Measurements from ENCODE around the gene CDKN2AIP. TPM values are rescaled to one million over a fixed set of nuclear protein-coding genes. Genes with fewer than 3 reads are reported as not detected.

The CDKN2AIP gene
- 46.0 TPM for polyA plus RNA-seq (2013)

GRCh38 chr4:183444214-183445096 is at the start of gene CDKN2AIP:
Gene CDKN2AIP, plus strand, starts transcription at chr4:183444636. Its CDS starts 162 bp downstream, at chr4:183444798.
- CTCF ChIA-PET, result interaction anchor here (0.6 to 4.3 kb wide), 7 partner anchors 8 to 276 kb away, joined by 3 to 19 read pairs (median 4); no protein-coding TSS in a partner anchor

GRCh38 chr4:183395395-183395794 is 49.0 kb upstream of the CDKN2AIP start:
- ChIA-PET POLR2A (no interaction called here), CTCF (interaction anchor here (1.0 to 1.5 kb wide), 3 partner anchors 9 to 12 kb away, joined by 3 to 5 read pairs (median 3); no protein-coding TSS in a partner anchor)
- H3K9me3 ChIP-seq (ENCODE audit: control extremely low read depth in 1 of 5, control insufficient read depth in 4 of 5, insufficient read depth in 2 of 5, low read depth in 1 of 5, low read length in 4 of 5), result no peaks in the 10 kb centered on the region
- DNase-seq, result peak; percentile 69 to 90 (median 82)
- WGBS (ENCODE audit: insufficient coverage), result 0% methylated on average over 2 of the region's 5 CpGs
- no peaks in the 10 kb centered on the region for H3K36me3 ChIP-seq (ENCODE audit: control insufficient read depth in 4 of 4, insufficient read depth in 4 of 4, low read length in 3 of 4)
- H3K4me1 ChIP-seq (ENCODE audit: control extremely low read depth in 1 of 4, control insufficient read depth in 4 of 4, insufficient read depth in 4 of 4, low read length in 3 of 4), result peaks cover 9 to 71% (median 48%) of the 10 kb centered on the region in 4 experiments
- peak overlapping the region in 1 of 7 experiments; percentile 5 for H3K4me3 ChIP-seq (ENCODE audit: control insufficient read depth in 1 of 7, extremely low read depth in 1 of 7, insufficient read depth in 4 of 7, low read depth in 2 of 7, low read length in 6 of 7)
- H3K27me3 ChIP-seq (replicated peaks in 2 of 5; ENCODE audit: control insufficient read depth in 4 of 5, insufficient read depth in 5 of 5, low read length in 4 of 5), result no peaks in the 10 kb centered on the region
- no peak overlapping the region for H3K27ac ChIP-seq (ENCODE audit: insufficient read depth in 1 of 2, low read depth in 1 of 2, low read length in 2 of 2, poor library complexity in 1 of 2, severe bottlenecking in 2 of 2)

More at GRCh38 chr4:183444214-183445096, at the start of gene CDKN2AIP:
- peak within 1 kb of the TSS; percentile 89 to 96 for H3K27ac ChIP-seq (ENCODE audit: insufficient read depth in 1 of 2, low read depth in 1 of 2, low read length in 2 of 2, poor library complexity in 1 of 2, severe bottlenecking in 2 of 2)
- peak; percentile 95 to 98 (median 97) for DNase-seq
- 0% methylated on average over 84 of the region's 109 CpGs for WGBS (ENCODE audit: insufficient coverage)
- H3K4me3 ChIP-seq (ENCODE audit: control insufficient read depth in 1 of 7, extremely low read depth in 1 of 7, insufficient read depth in 4 of 7, low read depth in 2 of 7, low read length in 6 of 7), result peak within 1 kb of the TSS; percentile 72 to 95 (median 85)
- peaks cover 24 to 44% (median 33%) of the 10 kb centered on the region in 4 experiments for H3K4me1 ChIP-seq (ENCODE audit: control extremely low read depth in 1 of 4, control insufficient read depth in 4 of 4, insufficient read depth in 4 of 4, low read length in 3 of 4)
- no peaks in the 10 kb centered on the region for H3K27me3 ChIP-seq (replicated peaks in 2 of 5; ENCODE audit: control insufficient read depth in 4 of 5, insufficient read depth in 5 of 5, low read length in 4 of 5)
- H3K36me3 ChIP-seq (ENCODE audit: control insufficient read depth in 4 of 4, insufficient read depth in 4 of 4, low read length in 3 of 4), result peaks cover 11 to 37% (median 24%) of the 10 kb centered on the region in 4 experiments
- no peaks in the 10 kb centered on the region for H3K9me3 ChIP-seq (ENCODE audit: control extremely low read depth in 1 of 5, control insufficient read depth in 4 of 5, insufficient read depth in 2 of 5, low read depth in 1 of 5, low read length in 4 of 5)
- POLR2A ChIA-PET, result interaction anchor here (0.6 to 1.5 kb wide), 7 partner anchors 10 to 644 kb away, joined by 3 to 10 read pairs (median 3); no protein-coding TSS in a partner anchor

GRCh38 chr4:183396227-183396637 is 48.2 kb upstream of the CDKN2AIP start:
- no peaks in the 10 kb centered on the region for H3K27me3 ChIP-seq (replicated peaks in 2 of 5; ENCODE audit: control insufficient read depth in 4 of 5, insufficient read depth in 5 of 5, low read length in 4 of 5)
- H3K4me3 ChIP-seq (ENCODE audit: control insufficient read depth in 1 of 7, extremely low read depth in 1 of 7, insufficient read depth in 4 of 7, low read depth in 2 of 7, low read length in 6 of 7), result no peak overlapping the region
- H3K36me3 ChIP-seq (ENCODE audit: control insufficient read depth in 4 of 4, insufficient read depth in 4 of 4, low read length in 3 of 4), result no peaks in the 10 kb centered on the region
- ChIA-PET CTCF (interaction anchor here (1.0 to 1.5 kb wide), 3 partner anchors 10 to 13 kb away, joined by 3 to 5 read pairs (median 3); no protein-coding TSS in a partner anchor), POLR2A (no interaction called here)
- DNase-seq, result peak in 2 of 3 donors; percentile 52 to 69
- H3K27ac ChIP-seq (ENCODE audit: insufficient read depth in 1 of 2, low read depth in 1 of 2, low read length in 2 of 2, poor library complexity in 1 of 2, severe bottlenecking in 2 of 2), result no peak overlapping the region
- no peaks in the 10 kb centered on the region for H3K9me3 ChIP-seq (ENCODE audit: control extremely low read depth in 1 of 5, control insufficient read depth in 4 of 5, insufficient read depth in 2 of 5, low read depth in 1 of 5, low read length in 4 of 5)
- peaks cover 9 to 63% (median 44%) of the 10 kb centered on the region in 4 experiments for H3K4me1 ChIP-seq (ENCODE audit: control extremely low read depth in 1 of 4, control insufficient read depth in 4 of 4, insufficient read depth in 4 of 4, low read length in 3 of 4)

DNA sequence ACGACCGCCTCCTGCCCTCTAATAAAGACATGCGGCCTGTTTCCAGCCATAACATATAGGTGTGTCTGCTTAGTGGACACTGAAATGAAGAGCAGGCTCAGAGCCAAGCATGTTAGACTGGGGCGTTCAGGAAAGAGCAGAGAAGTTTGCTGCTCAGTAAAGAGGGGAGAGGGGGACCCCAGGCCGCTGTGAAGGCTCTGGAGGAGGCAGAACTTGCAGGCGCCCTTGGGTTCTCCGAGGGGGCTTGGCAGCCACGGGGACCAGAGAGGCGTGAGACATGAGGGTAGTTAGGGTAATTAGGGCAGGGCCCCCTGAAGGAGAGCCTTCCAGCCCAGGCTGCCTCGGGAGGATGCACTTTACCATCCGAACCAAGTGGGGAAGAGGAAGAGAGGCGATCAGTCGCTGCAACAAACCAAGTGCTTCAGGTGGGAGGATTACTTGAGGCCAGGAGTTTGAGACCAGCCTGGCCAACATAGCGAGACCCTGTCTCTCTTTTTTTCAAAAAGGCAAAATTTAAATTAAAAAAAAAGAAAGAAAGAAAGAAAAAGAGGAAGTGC is 46.6 kb upstream of the CDKN2AIP start:
- ChIA-PET CTCF (interaction anchor here (1.0 to 1.7 kb wide), 3 partner anchors 13 to 18 kb away, joined by 3 to 4 read pairs (median 3); no protein-coding TSS in a partner anchor), POLR2A (interaction anchor here (1.4 kb wide), 1 partner anchor 46 kb away, joined by 4 read pairs; the partner anchor contains the start of gene CDKN2AIP)
- DNase-seq, result no peak
- 90% methylated on average over 10 of the region's 14 CpGs for WGBS (ENCODE audit: insufficient coverage)
- H3K4me3 ChIP-seq (ENCODE audit: control insufficient read depth in 1 of 7, extremely low read depth in 1 of 7, insufficient read depth in 4 of 7, low read depth in 2 of 7, low read length in 6 of 7), result peak overlapping the region in 4 of 7 experiments; percentile 54 to 74 (median 62)
- H3K27ac ChIP-seq (ENCODE audit: insufficient read depth in 1 of 2, low read depth in 1 of 2, low read length in 2 of 2, poor library complexity in 1 of 2, severe bottlenecking in 2 of 2), result no peak overlapping the region
- no peaks in the 10 kb centered on the region for H3K27me3 ChIP-seq (replicated peaks in 2 of 5; ENCODE audit: control insufficient read depth in 4 of 5, insufficient read depth in 5 of 5, low read length in 4 of 5)
- H3K9me3 ChIP-seq (ENCODE audit: control extremely low read depth in 1 of 5, control insufficient read depth in 4 of 5, insufficient read depth in 2 of 5, low read depth in 1 of 5, low read length in 4 of 5), result no peaks in the 10 kb centered on the region
- peaks cover 9 to 50% (median 34%) of the 10 kb centered on the region in 4 experiments for H3K4me1 ChIP-seq (ENCODE audit: control extremely low read depth in 1 of 4, control insufficient read depth in 4 of 4, insufficient read depth in 4 of 4, low read length in 3 of 4)
- no peaks in the 10 kb centered on the region for H3K36me3 ChIP-seq (ENCODE audit: control insufficient read depth in 4 of 4, insufficient read depth in 4 of 4, low read length in 3 of 4)

- DNase-seq, result peak; percentile 76 to 94 (median 90)
- whole genome bisulfite sequencing (ENCODE audit: insufficient coverage), result under 1% methylated on average over 49 of the region's 61 CpGs
- no peaks in the 10 kb centered on the region for H3K27me3 ChIP-seq (replicated peaks in 2 of 5; ENCODE audit: control insufficient read depth in 4 of 5, insufficient read depth in 5 of 5, low read length in 4 of 5)
- H3K4me3 ChIP-seq (ENCODE audit: control insufficient read depth in 1 of 7, extremely low read depth in 1 of 7, insufficient read depth in 4 of 7, low read depth in 2 of 7, low read length in 6 of 7), result peak overlapping the region; percentile 31 to 74 (median 54)
- H3K27ac ChIP-seq (ENCODE audit: insufficient read depth in 1 of 2, low read depth in 1 of 2, low read length in 2 of 2, poor library complexity in 1 of 2, severe bottlenecking in 2 of 2), result peak overlapping the region in 1 of 2 experiments; percentile 49
- ChIA-PET CTCF (interaction anchor here (0.9 to 1.7 kb wide), 7 partner anchors 9 to 480 kb away, joined by 3 to 4 read pairs (median 3); no protein-coding TSS in a partner anchor), POLR2A (interaction anchor here (1.4 kb wide), 1 partner anchor 45 kb away, joined by 4 read pairs; the partner anchor contains the start of gene CDKN2AIP)
- no peaks in the 10 kb centered on the region for H3K9me3 ChIP-seq (ENCODE audit: control extremely low read depth in 1 of 5, control insufficient read depth in 4 of 5, insufficient read depth in 2 of 5, low read depth in 1 of 5, low read length in 4 of 5)
- H3K4me1 ChIP-seq (ENCODE audit: control extremely low read depth in 1 of 4, control insufficient read depth in 4 of 4, insufficient read depth in 4 of 4, low read length in 3 of 4), result peaks cover 9 to 50% (median 34%) of the 10 kb centered on the region in 4 experiments
- no peaks in the 10 kb centered on the region for H3K36me3 ChIP-seq (ENCODE audit: control insufficient read depth in 4 of 4, insufficient read depth in 4 of 4, low read length in 3 of 4)
Measured at GRCh38 chr4:183398298-183399125, 45.9 kb upstream of the CDKN2AIP start.

- peak overlapping the region in 6 of 7 experiments; percentile 8 to 74 (median 58) for H3K4me3 ChIP-seq (ENCODE audit: control insufficient read depth in 1 of 7, extremely low read depth in 1 of 7, insufficient read depth in 4 of 7, low read depth in 2 of 7, low read length in 6 of 7)
- no peaks in the 10 kb centered on the region for H3K27me3 ChIP-seq (replicated peaks in 2 of 5; ENCODE audit: control insufficient read depth in 4 of 5, insufficient read depth in 5 of 5, low read length in 4 of 5)
- no peaks in the 10 kb centered on the region for H3K9me3 ChIP-seq (ENCODE audit: control extremely low read depth in 1 of 5, control insufficient read depth in 4 of 5, insufficient read depth in 2 of 5, low read depth in 1 of 5, low read length in 4 of 5)
- H3K36me3 ChIP-seq (ENCODE audit: control insufficient read depth in 4 of 4, insufficient read depth in 4 of 4, low read length in 3 of 4), result no peaks in the 10 kb centered on the region
- 51% methylated on average over 7 of the region's 15 CpGs for WGBS (ENCODE audit: insufficient coverage)
- H3K4me1 ChIP-seq (ENCODE audit: control extremely low read depth in 1 of 4, control insufficient read depth in 4 of 4, insufficient read depth in 4 of 4, low read length in 3 of 4), result peaks cover 9 to 50% (median 34%) of the 10 kb centered on the region in 4 experiments
- peak overlapping the region in 1 of 2 experiments; percentile 49 for H3K27ac ChIP-seq (ENCODE audit: insufficient read depth in 1 of 2, low read depth in 1 of 2, low read length in 2 of 2, poor library complexity in 1 of 2, severe bottlenecking in 2 of 2)
- peak in 2 of 3 donors; percentile 37 to 53 for DNase-seq
- POLR2A ChIA-PET, result interaction anchor here (1.4 kb wide), 1 partner anchor 45 kb away, joined by 4 read pairs; the partner anchor contains the start of gene CDKN2AIP
- CTCF ChIA-PET, result interaction anchor here (0.7 to 1.7 kb wide), 7 partner anchors 8 to 481 kb away, joined by 3 to 4 read pairs (median 3); no protein-coding TSS in a partner anchor
Measured at GRCh38 chr4:183399126-183399522, 45.3 kb upstream of the CDKN2AIP start.
